ENCODE measurements around the gene NUTF2.

NUTF2 gene

GRCh38 chr16:67892375-67892774, 45.6 kb downstream of the NUTF2 start:
- H3K4me2 ChIP-seq (ENCODE audit: low read length), result peak overlapping the region; percentile 91
- H3K4me1 ChIP-seq, result peaks cover 9% of the 10 kb centered on the region
- H3K27ac ChIP-seq, result peak overlapping the region; percentile 46
- TF ChIP-seq CTCF (IDR thresholded peaks at IDR 0.05), result no peak
- no peaks in the 10 kb centered on the region for H3K27me3 ChIP-seq (ENCODE audit: control insufficient read depth, insufficient read depth, low read length)
- peak overlapping the region; percentile 84 for H2AFZ ChIP-seq
- H3K9ac ChIP-seq, result no peak overlapping the region
- H3K9me3 ChIP-seq (ENCODE audit: control insufficient read depth, low read length), result no peaks in the 10 kb centered on the region
- peak overlapping the region; percentile 80 for H3K4me3 ChIP-seq (ENCODE audit: low read depth, low read length)
- H3K79me2 ChIP-seq, result peaks cover 31% of the 10 kb centered on the region
- H3K36me3 ChIP-seq (ENCODE audit: control insufficient read depth, insufficient read depth, low read length), result no peaks in the 10 kb centered on the region

DNA sequence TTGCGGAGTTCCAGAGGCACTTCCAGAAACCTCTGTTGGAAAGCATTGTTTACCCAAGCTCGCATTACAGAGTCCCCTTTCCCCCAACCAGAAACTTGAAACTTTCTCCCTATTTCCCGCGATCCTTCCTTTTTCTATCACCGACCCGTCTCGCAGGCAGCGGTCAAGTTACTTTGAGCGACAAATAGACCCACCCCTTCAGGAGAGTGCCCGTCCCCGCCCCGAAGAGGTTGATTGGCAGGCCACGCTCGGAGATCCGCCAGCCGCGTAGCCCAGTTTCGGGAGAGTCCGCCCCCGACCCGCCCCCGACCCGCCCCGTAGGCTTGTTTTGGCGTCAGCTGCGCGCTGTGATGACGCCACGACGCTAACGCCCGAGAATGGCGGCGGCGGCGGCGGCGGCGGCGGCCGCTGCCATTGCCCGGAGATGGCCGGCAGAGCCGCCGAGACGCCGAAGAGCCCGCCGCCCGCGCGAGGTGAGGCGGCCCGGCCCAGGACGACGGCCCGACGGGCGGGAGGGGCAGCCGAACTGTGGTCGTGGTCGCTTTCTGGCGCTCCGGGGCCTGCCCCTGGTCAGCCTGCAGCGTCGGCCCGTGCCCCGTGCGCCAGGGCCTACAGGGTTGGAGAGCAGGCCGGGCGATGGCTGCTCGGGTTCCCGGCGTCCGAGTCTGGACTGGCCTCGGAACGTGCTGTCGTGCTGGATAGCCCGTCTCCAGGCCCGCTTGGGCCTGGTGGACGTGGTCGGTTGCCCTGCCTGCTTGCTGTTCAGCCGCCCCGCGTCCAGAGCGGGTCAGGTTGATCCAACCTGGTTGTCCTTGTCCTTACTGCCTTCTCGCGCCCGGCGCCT, 46.4 kb downstream of the NUTF2 start, which contains the start of gene PSKH1:
PSKH1 (plus strand) TSS at position 356 of the 844 bp plus-strand sequence. CDS start 15,496 bp downstream, outside the sequence.
- Histone ChIP-seq H3K9me3 (ENCODE audit: control insufficient read depth, low read length) (no peaks in the 10 kb centered on the region), H3K9ac (peak within 1 kb of the TSS; percentile 56), H3K4me1 (peaks cover 9% of the 10 kb centered on the region), H3K36me3 (ENCODE audit: control insufficient read depth, insufficient read depth, low read length) (no peaks in the 10 kb centered on the region), H2AFZ (peak within 1 kb of the TSS; percentile 88), H3K27ac (peak within 1 kb of the TSS; percentile 82), H3K4me3 (ENCODE audit: low read depth, low read length) (peak within 1 kb of the TSS; percentile 80), H3K79me2 (peaks cover 39% of the 10 kb centered on the region), H3K27me3 (ENCODE audit: control insufficient read depth, insufficient read depth, low read length) (no peaks in the 10 kb centered on the region), H3K4me2 (ENCODE audit: low read length) (peak within 1 kb of the TSS; percentile 91)
- TF ChIP-seq CTCF (IDR thresholded peaks at IDR 0.05), result no peak

DNA sequence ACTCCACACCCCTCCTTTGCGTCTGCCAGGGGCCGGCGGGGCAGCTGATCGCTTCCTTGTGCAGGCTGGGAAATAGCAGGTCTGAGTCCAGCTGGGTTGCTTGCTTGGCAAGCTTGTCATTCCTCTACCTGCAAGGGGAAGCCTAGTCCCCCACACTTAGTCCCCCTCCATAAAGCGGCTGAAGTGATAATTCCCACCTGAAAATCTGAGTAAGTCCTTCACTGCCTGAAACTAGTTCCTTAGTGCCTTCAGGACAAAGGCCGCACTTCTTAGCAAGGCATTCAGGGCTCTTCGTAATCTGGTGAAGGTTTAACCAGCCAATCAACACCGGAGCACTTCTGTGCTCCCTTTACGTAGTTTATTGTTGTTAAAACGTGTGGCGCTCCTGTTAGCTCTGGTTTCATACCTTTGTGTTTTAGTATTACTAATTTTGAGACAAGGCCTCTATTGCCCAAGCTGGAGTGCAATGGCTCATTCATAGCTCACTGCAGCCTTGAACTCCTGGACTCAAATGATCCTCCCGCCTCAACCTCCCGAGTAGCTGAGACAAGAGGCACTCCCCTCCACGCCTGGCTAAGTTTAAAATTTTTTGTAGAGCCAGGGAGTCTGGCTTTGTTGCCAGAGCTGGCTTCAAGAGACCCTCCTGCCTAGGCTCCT, 47.1 kb downstream of the NUTF2 start:
- Histone ChIP-seq H3K9ac (peak overlapping the region; percentile 56), H3K36me3 (ENCODE audit: control insufficient read depth, insufficient read depth, low read length) (no peaks in the 10 kb centered on the region), H3K4me1 (peaks cover 9% of the 10 kb centered on the region), H3K9me3 (ENCODE audit: control insufficient read depth, low read length) (no peaks in the 10 kb centered on the region), H3K4me2 (ENCODE audit: low read length) (peak overlapping the region; percentile 77), H2AFZ (peak overlapping the region; percentile 88), H3K4me3 (ENCODE audit: low read depth, low read length) (peak overlapping the region; percentile 80), H3K27me3 (ENCODE audit: control insufficient read depth, insufficient read depth, low read length) (no peaks in the 10 kb centered on the region), H3K79me2 (peaks cover 44% of the 10 kb centered on the region), H3K27ac (peak overlapping the region; percentile 82)
- no peak for TF ChIP-seq CTCF (IDR thresholded peaks at IDR 0.05)

- Histone ChIP-seq H3K9ac (no peak overlapping the region), H3K27ac (no peak overlapping the region), H2AFZ (no peak overlapping the region), H3K4me2 (ENCODE audit: low read length) (peak overlapping the region; percentile 21), H3K4me3 (ENCODE audit: low read depth, low read length) (no peak overlapping the region), H3K27me3 (ENCODE audit: control insufficient read depth, insufficient read depth, low read length) (no peaks in the 10 kb centered on the region), H3K9me3 (ENCODE audit: control insufficient read depth, low read length) (no peaks in the 10 kb centered on the region), H3K36me3 (ENCODE audit: control insufficient read depth, insufficient read depth, low read length) (no peaks in the 10 kb centered on the region), H3K4me1 (peaks cover 12% of the 10 kb centered on the region), H3K79me2 (peaks cover 71% of the 10 kb centered on the region)
- no peak for TF ChIP-seq CTCF (IDR thresholded peaks at IDR 0.05)
These were observed 50.5 kb downstream of the NUTF2 start for GRCh38 chr16:67897231-67897630.
